GM12878 (cell line): ENCODE data around the gene YDJC. TPM values are rescaled to one million over a fixed set of nuclear protein-coding genes. Genes with fewer than 3 reads are reported as not detected.

Experiments
- ATAC-seq: fragments of 200-7000 bp; cut with Tn5 transposase; 3 replicates; pipeline ENCODE4 v1.9.1; 2020; ENCODE audit warnings: mild to moderate bottlenecking, moderate library complexity
- BruUV-seq: library from RNA; stranded (reverse); fragments of 400-500 nt; replicated peaks from 2 replicates; lab custom pipeline; 2021; lab: Mats Ljungman, UMichigan
- CTCF ChIA-PET: fragments of 300-600 bp; sonication (Branson Sonifier 250); formaldehyde crosslinking; extraction: SDS; loops from one replicate; lab custom pipeline; 2021; ENCODE audit warnings: inconsistent platforms; lab: Yijun Ruan, JAX
- POLR2A ChIA-PET: fragments of 350-600 bp; formaldehyde crosslinking; extraction: SDS; loops from one replicate; lab custom pipeline; 2021; ENCODE audit warnings: inconsistent platforms; lab: Charles Lee
- RAD21 ChIA-PET: fragments of 300-600 bp; sonication (Branson Sonifier 250); formaldehyde crosslinking; loops from one replicate; lab custom pipeline; 2023; ENCODE audit warnings: antibody characterized with exemption; ENCODE audit not compliant: unreplicated experiment; lab: Charles Lee
- SMC1A ChIA-PET: fragments of 300-600 bp; sonication (Branson Sonifier 250); formaldehyde crosslinking; loops from one replicate; lab custom pipeline; 2023; ENCODE audit not compliant: unreplicated experiment, uncharacterized antibody; lab: Charles Lee
- DNase-seq: peaks from one replicate; pipeline ENCODE4 v3.0.0-alpha.2; 2011; ENCODE audit warnings: low read depth, low spot score
- FAIRE-seq: peaks from 3 replicates; lab custom pipeline; 2011; peaks lifted over from hg19 to GRCh38; lab: Jason Lieb, UNC
- H2AFZ ChIP-seq: 2 replicates; pipeline ENCODE4 v1.6.0; 2011; ENCODE audit warnings: low read depth, low read length, control low read depth; ENCODE audit not compliant: control insufficient read depth
- H3K27ac ChIP-seq: 2 replicates; pipeline ENCODE4 v1.5.1; 2011; ENCODE audit warnings: control low read depth; ENCODE audit not compliant: control insufficient read depth, insufficient read depth
- H3K27me3 ChIP-seq, 2 experiments: replicated peaks in 1 of 2; 2 replicates each; pipeline versions ENCODE4 v1.6.0 to v1.6.1; 2011; ENCODE audit warnings: low read length in 1 of 2; ENCODE audit not compliant: control insufficient read depth in 2 of 2, insufficient read depth in 2 of 2
- H3K36me3 ChIP-seq, 2 experiments: 2 replicates each; pipeline ENCODE4 v1.5.1; 2011; ENCODE audit warnings: low read length in 1 of 2; ENCODE audit not compliant: control insufficient read depth in 2 of 2, insufficient read depth in 2 of 2
- H3K4me1 ChIP-seq: 2 replicates; pipeline ENCODE4 v1.6.1; 2011; ENCODE audit warnings: mild to moderate bottlenecking, low read length, moderate library complexity, mixed read lengths; ENCODE audit not compliant: control insufficient read depth, insufficient read depth
- H3K4me2 ChIP-seq: 2 replicates; pipeline ENCODE4 v1.6.0; 2011; ENCODE audit warnings: control low read depth; ENCODE audit not compliant: control insufficient read depth, insufficient read depth
- H3K4me3 ChIP-seq: fragments of 200-600 bp; sonication (generic); 2 replicates; pipeline ENCODE4 v1.5.1; 2016
- H3K79me2 ChIP-seq: 2 replicates; pipeline ENCODE4 v1.6.0; 2011; ENCODE audit warnings: low read length; ENCODE audit not compliant: control insufficient read depth, insufficient read depth
- H3K9ac ChIP-seq: 2 replicates; pipeline ENCODE4 v1.8.0; 2011; ENCODE audit warnings: low read length, control low read depth, mixed read lengths; ENCODE audit not compliant: control insufficient read depth, insufficient read depth
- H3K9me3 ChIP-seq: replicated peaks from 3 replicates; pipeline ENCODE4 v1.5.1; 2011; ENCODE audit warnings: mild to moderate bottlenecking, low read length; ENCODE audit not compliant: control insufficient read depth, insufficient read depth
- H4K20me1 ChIP-seq: 2 replicates; pipeline ENCODE4 v1.6.0; 2011; ENCODE audit not compliant: control insufficient read depth, insufficient read depth
- ZNF207 ChIP-seq: fragments of 450-650 bp; IDR thresholded peaks from 2 replicates; pipeline ENCODE4 v1.6.1; 2014; ENCODE audit warnings: antibody characterized with exemption, mild to moderate bottlenecking, borderline replicate concordance
- WGBS: methylation state at CpG from one replicate; pipeline ENCODE4 v1.1.6; 2016; ENCODE audit warnings: low lambda C conversion rate; ENCODE audit not compliant: insufficient replicate concordance, insufficient coverage; ENCODE audit errors: missing lambda C conversion rate; 5-methylcytosine and 5-hydroxymethylcytosine counted together
- in situ Hi-C: fragments of 300-500 bp; cut with MboI; formaldehyde crosslinking; loops from 9 replicates; pipeline ENCODE4 v1.14.3; 2018; ENCODE audit warnings: mixed read lengths
- intact Hi-C: fragments of 100-400 bp; cut with micrococcal nuclease; formaldehyde crosslinking; loops from one replicate; pipeline ENCODE4 v1.14.2; 2022; ENCODE audit not compliant: unreplicated experiment
- polyA plus RNA-seq, 11 experiments: library from polyadenylated mRNA; depleted of rRNA in 4 of 11; unstranded in 6 of 11; stranded (reverse) in 5 of 11; fragments of >200 nt; fragmentation: Nextera tagmentation in 4 of 11; fragmentation: Illumina TruSeq in 1 of 11; extraction: Ambion mirVana in 4 of 11; extraction: Trizol in 1 of 11; gene quantifications; 1 replicate in 1 of 11; 2 replicates in 10 of 11; pipeline versions ENCODE4 v1.2.1 to v1.2.3, GENCODE V29; 2011 to 2016; ENCODE audit warnings: inconsistent platforms in 2 of 11, missing spikeins in 2 of 11, low read depth in 1 of 11
- total RNA-seq, 4 experiments: library from RNA; depleted of rRNA in 3 of 4; stranded (reverse); fragments of >200 nt in 3 of 4; fragmentation: Illumina TruSeq in 1 of 4; extraction: Trizol in 1 of 4; gene quantifications; 2 replicates each; pipeline versions ENCODE4 v1.2.1 to v1.2.3, GENCODE V29; 2013 to 2021
- TF ChIP-seq, protein P1 (sequence below), 3 experiments: IDR thresholded peaks in 2 of 3; conservative IDR thresholded peaks in 1 of 3; 2 replicates each; pipeline ENCODE4 v1.5.1; 2011; ENCODE audit warnings: low read depth in 3 of 3, low read length in 3 of 3, mild to moderate bottlenecking in 3 of 3, control low read depth in 2 of 3, moderate library complexity in 2 of 3, inconsistent platforms in 1 of 3, mixed read lengths in 1 of 3; ENCODE audit not compliant: control insufficient read depth in 2 of 3, insufficient read depth in 1 of 3; ENCODE audit errors: extremely low read depth in 1 of 3

The YDJC gene
- total and polyA plus RNA-seq, 10 of the 15 experiments (the other 5 are each of a cell fraction or from before 2014, with no cell fraction given) = 1.00 to 77.6 (median 38.4) TPM

DNA sequence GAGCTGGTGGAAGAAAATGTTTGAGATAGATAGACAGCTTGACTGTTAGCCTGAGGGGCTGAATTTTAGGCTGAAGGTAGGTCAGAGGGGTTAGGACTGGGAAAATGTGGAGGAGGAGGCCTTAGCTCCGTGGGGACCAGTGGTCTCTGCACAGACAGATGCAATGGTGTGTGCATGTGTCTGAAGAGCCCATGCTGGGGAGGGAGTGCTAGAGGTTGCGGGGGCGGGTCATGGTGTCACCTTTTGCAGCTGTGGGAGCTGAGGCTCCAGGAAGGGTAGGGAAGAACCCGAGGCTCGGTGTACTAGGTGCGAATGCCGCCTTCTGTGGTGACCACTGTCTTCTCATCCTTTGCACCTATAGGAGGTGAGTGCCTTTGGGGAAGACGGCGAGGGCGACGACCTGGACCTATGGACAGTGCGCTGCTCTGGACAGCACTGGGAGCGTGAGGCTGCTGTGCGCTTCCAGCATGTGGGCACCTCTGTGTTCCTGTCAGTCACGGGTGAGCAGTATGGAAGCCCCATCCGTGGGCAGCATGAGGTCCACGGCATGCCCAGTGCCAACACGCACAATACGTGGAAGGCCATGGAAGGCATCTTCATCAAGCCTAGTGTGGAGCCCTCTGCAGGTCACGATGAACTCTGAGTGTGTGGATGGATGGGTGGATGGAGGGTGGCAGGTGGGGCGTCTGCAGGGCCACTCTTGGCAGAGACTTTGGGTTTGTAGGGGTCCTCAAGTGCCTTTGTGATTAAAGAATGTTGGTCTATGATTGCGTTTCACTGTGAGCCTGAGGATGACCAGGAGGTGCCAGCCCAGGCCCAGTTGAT, 13.9 kb upstream of the YDJC start:
- no peak for ATAC-seq
- H3K36me3 ChIP-seq = peaks cover under 1 to 6% of the 10 kb centered on the region in 2 experiments
- CTCF ChIA-PET = interaction anchor here (0.6 to 5.6 kb wide), 13 partner anchors 10 to 210 kb away, joined by 3 to 106 read pairs (median 4); partner anchors contain the start of genes CCDC116 and YDJC
- peak overlapping the region; percentile 97 for H3K4me3 ChIP-seq
- H3K27ac ChIP-seq = peak overlapping the region; percentile 88; the same call in 1 of the 2 replicates
- H3K4me1 ChIP-seq = peaks cover 15% of the 10 kb centered on the region
- peaks cover 4% of the 10 kb centered on the region; the same call in 1 of the 2 replicates for H4K20me1 ChIP-seq
- no peaks in the 10 kb centered on the region for H3K27me3 ChIP-seq
- no peak for DNase-seq
- in situ Hi-C loops = no loop called here
- SMC1A ChIA-PET = interaction anchor here (0.6 to 3.9 kb wide), 6 partner anchors 11 to 310 kb away, joined by 3 to 39 read pairs (median 4); partner anchors contain the start of genes CCDC116 and YDJC
- peak overlapping the region; percentile 90 for H3K9ac ChIP-seq
- intact Hi-C loops = loop anchor here (10.0 kb wide), 1 partner anchor 59 kb away; no protein-coding TSS in a partner anchor
- POLR2A ChIA-PET = interaction anchor here (3.6 kb wide), 1 partner anchor 14 kb away, joined by 42 read pairs; the partner anchor contains the start of gene YDJC
- H2AFZ ChIP-seq = no peak overlapping the region; the same call in 1 of the 2 replicates
- RAD21 ChIA-PET = interaction anchor here (0.6 to 3.4 kb wide), 5 partner anchors 8 to 1405 kb away, joined by 3 to 50 read pairs (median 12); partner anchors contain the start of gene YDJC
- H3K79me2 ChIP-seq = peaks cover 26% of the 10 kb centered on the region
- WGBS = 82% methylated on average over 22 of the region's 22 CpGs
- TF ChIP-seq, protein P1, sequence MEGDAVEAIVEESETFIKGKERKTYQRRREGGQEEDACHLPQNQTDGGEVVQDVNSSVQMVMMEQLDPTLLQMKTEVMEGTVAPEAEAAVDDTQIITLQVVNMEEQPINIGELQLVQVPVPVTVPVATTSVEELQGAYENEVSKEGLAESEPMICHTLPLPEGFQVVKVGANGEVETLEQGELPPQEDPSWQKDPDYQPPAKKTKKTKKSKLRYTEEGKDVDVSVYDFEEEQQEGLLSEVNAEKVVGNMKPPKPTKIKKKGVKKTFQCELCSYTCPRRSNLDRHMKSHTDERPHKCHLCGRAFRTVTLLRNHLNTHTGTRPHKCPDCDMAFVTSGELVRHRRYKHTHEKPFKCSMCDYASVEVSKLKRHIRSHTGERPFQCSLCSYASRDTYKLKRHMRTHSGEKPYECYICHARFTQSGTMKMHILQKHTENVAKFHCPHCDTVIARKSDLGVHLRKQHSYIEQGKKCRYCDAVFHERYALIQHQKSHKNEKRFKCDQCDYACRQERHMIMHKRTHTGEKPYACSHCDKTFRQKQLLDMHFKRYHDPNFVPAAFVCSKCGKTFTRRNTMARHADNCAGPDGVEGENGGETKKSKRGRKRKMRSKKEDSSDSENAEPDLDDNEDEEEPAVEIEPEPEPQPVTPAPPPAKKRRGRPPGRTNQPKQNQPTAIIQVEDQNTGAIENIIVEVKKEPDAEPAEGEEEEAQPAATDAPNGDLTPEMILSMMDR (IDR thresholded peaks at IDR 0.05 in 2 of 3, conservative IDR thresholded peaks at IDR 0.05 in 1 of 3; ENCODE audit: control insufficient read depth in 2 of 3, extremely low read depth in 1 of 3, insufficient read depth in 1 of 3, low read depth in 3 of 3, low read length in 3 of 3) = peak; percentile 16 to 42 (median 18); a peak in 2 of 6 replicates
- TF ChIP-seq ZNF207 = no peak
- H3K9me3 ChIP-seq = no peaks in the 10 kb centered on the region
- FAIRE-seq = no peak
- no TSS peak for BruUV-seq
- peak overlapping the region; percentile 93 for H3K4me2 ChIP-seq
